K562 (cell line): ENCODE measurements around the gene VPS37D. TPM values are rescaled to one million over a fixed set of nuclear protein-coding genes. Genes with fewer than 3 reads are reported as not detected.

ENCODE experiments used
- CBFA2T2 ChIP-seq: fragments of 450-650 bp; conservative IDR thresholded peaks from 2 replicates; pipeline ENCODE4 v1.6.1; 2017; ENCODE audit warnings: mild to moderate bottlenecking
- CHD4 ChIP-seq: fragments of 200-600 bp; sonication (generic); IDR thresholded peaks from 3 replicates; pipeline ENCODE4 v1.6.1; 2012; ENCODE audit warnings: low read depth, mild to moderate bottlenecking, mixed read lengths, low read length, inconsistent platforms; ENCODE audit not compliant: insufficient read depth, insufficient replicate concordance, poor library complexity, severe bottlenecking
- CSDE1 ChIP-seq, 2 experiments: fragments of 450-650 bp; IDR thresholded peaks; 2 replicates each; pipeline ENCODE4 v1.6.1; 2016; ENCODE audit warnings: mild to moderate bottlenecking in 1 of 2
- ERF ChIP-seq: fragments of 450-650 bp; formaldehyde crosslinking; IDR thresholded peaks from 2 replicates; pipeline ENCODE4 v1.4.0; 2020; ENCODE audit warnings: mild to moderate bottlenecking, mixed read lengths
- HMGXB4 ChIP-seq: sonication (generic); formaldehyde crosslinking; IDR thresholded peaks from 2 replicates; pipeline ENCODE4 v1.8.1; 2023; ENCODE audit warnings: mild to moderate bottlenecking, missing genetic modification reagents
- ID3 ChIP-seq, 2 experiments: fragments of 250-450 bp in 1 of 2; fragments of 450-650 bp in 1 of 2; sonication (Bioruptor Pico) in 1 of 2; IDR thresholded peaks; 2 replicates each; pipeline versions ENCODE4 v1.6.1 to v1.8.0; 2016 to 2021; ENCODE audit warnings: mild to moderate bottlenecking in 2 of 2, moderate library complexity in 2 of 2, missing compliant biosample characterization in 1 of 2, missing genetic modification characterization in 1 of 2
- KDM2B ChIP-seq: fragments of 250-450 bp; sonication (Bioruptor Pico); IDR thresholded peaks from 2 replicates; pipeline ENCODE4 v1.8.0; 2021; ENCODE audit warnings: mild to moderate bottlenecking, moderate library complexity
- KLF16 ChIP-seq: IDR thresholded peaks from 2 replicates; pipeline ENCODE4 v1.6.1; 2016; ENCODE audit warnings: antibody characterized with exemption
- L3MBTL2 ChIP-seq: fragments of 450-650 bp; IDR thresholded peaks from 2 replicates; pipeline ENCODE4 v1.6.1; 2016; ENCODE audit warnings: mild to moderate bottlenecking, moderate library complexity
- NR1H2 ChIP-seq: sonication (generic); formaldehyde crosslinking; IDR thresholded peaks from 2 replicates; pipeline ENCODE4 v1.4.0; 2020; ENCODE audit warnings: mild to moderate bottlenecking, missing genetic modification reagents
- PKNOX1 ChIP-seq: fragments of 450-650 bp; IDR thresholded peaks from 2 replicates; pipeline ENCODE4 v1.6.1; 2016
- RBM25 ChIP-seq: fragments of 200-400 bp; formaldehyde crosslinking; IDR thresholded peaks from 2 replicates; pipeline ENCODE4 v1.6.1; 2018; ENCODE audit warnings: low read length, low read depth, moderate library complexity; ENCODE audit not compliant: severe bottlenecking
- SOX6 ChIP-seq: fragments of 450-650 bp; IDR thresholded peaks from 2 replicates; pipeline ENCODE4 v1.6.1; 2014; ENCODE audit warnings: mild to moderate bottlenecking
- SP2 ChIP-seq: IDR thresholded peaks from 2 replicates; pipeline ENCODE4 v1.6.1; 2011; ENCODE audit warnings: mild to moderate bottlenecking, low read depth, low read length, moderate library complexity; ENCODE audit not compliant: poor library complexity, severe bottlenecking; ENCODE audit errors: extremely low read depth
- TCFL5 ChIP-seq: fragments of 250-450 bp; sonication (Bioruptor Pico); conservative IDR thresholded peaks from 2 replicates; pipeline ENCODE4 v1.6.1; 2021; ENCODE audit warnings: mild to moderate bottlenecking, moderate library complexity, matching md5 sums
- TEAD1 ChIP-seq, 2 experiments: fragments of 450-650 bp in 1 of 2; sonication (generic) in 1 of 2; formaldehyde crosslinking; IDR thresholded peaks; 2 replicates each; pipeline versions ENCODE4 v1.4.0 to v1.8.0; 2020 to 2022; ENCODE audit warnings: mild to moderate bottlenecking in 2 of 2, missing genetic modification reagents in 1 of 2
- TSC22D4 ChIP-seq: fragments of 450-650 bp; IDR thresholded peaks from 2 replicates; pipeline ENCODE4 v1.6.1; 2016; ENCODE audit warnings: missing genetic modification characterization, missing biosample characterization, control low read depth
- ZBTB7A ChIP-seq: IDR thresholded peaks from 2 replicates; pipeline ENCODE4 v1.6.1; 2011; ENCODE audit warnings: low read depth, mild to moderate bottlenecking, low read length, moderate library complexity, borderline replicate concordance; ENCODE audit not compliant: control insufficient read depth
- ZNF184 ChIP-seq: sonication (generic); formaldehyde crosslinking; IDR thresholded peaks from 2 replicates; pipeline ENCODE4 v1.5.0; 2020; ENCODE audit warnings: missing genetic modification reagents
- ZNF408 ChIP-seq: fragments of 250-450 bp; sonication (Bioruptor Pico); IDR thresholded peaks from 2 replicates; pipeline ENCODE4 v1.4.0; 2020; ENCODE audit warnings: low read depth, mild to moderate bottlenecking, moderate library complexity
- ZNF639 ChIP-seq, 2 experiments: fragments of 200-800 bp in 1 of 2; sonication (Bioruptor generic) in 1 of 2; sonication (generic) in 1 of 2; formaldehyde crosslinking in 1 of 2; IDR thresholded peaks in 1 of 2; conservative IDR thresholded peaks in 1 of 2; 2 replicates each; pipeline versions ENCODE4 v1.5.0 to v1.6.1; 2016 to 2020; ENCODE audit warnings: missing compliant biosample characterization in 1 of 2, missing genetic modification characterization in 1 of 2, missing genetic modification reagents in 1 of 2
- ZNF764 ChIP-seq: fragments of 250-450 bp; sonication (Bioruptor Pico); IDR thresholded peaks from 2 replicates; pipeline ENCODE4 v1.4.0; 2020; ENCODE audit warnings: low read depth, mild to moderate bottlenecking, moderate library complexity
- polyA plus RNA-seq, 8 experiments: library from polyadenylated mRNA; depleted of rRNA in 4 of 8; stranded (reverse) in 5 of 8; unstranded in 3 of 8; fragments of >200 nt; fragmentation: Nextera tagmentation in 2 of 8; fragmentation: Illumina TruSeq in 1 of 8; extraction: Ambion mirVana in 2 of 8; extraction: Trizol in 1 of 8; gene quantifications; 2 replicates each; pipeline versions ENCODE4 v1.2.1 to v1.2.3, GENCODE V29; 2011 to 2014; ENCODE audit warnings: inconsistent platforms in 1 of 8, missing spikeins in 1 of 8
- total RNA-seq, 7 experiments: library from RNA; depleted of rRNA in 6 of 7; stranded (reverse); fragments of >200 nt in 6 of 7; fragmentation: Illumina TruSeq in 2 of 7; extraction: Trizol in 2 of 7; gene quantifications; 2 replicates each; pipeline versions ENCODE4 v1.2.1 to v1.2.3, GENCODE V29; 2011 to 2021; ENCODE audit warnings: low replicate concordance in 1 of 7

The VPS37D gene
- total and polyA plus RNA-seq, 9 of the 15 experiments (the other 6 are each of a cell fraction or from before 2014, with no cell fraction given), result 0.25 to 2.3 (median 1.0) TPM; not detected in 3

- TF ChIP-seq TEAD1 (CRISPR knock-in tag; IDR thresholded peaks at IDR 0.05) (no peak), ZNF764 (CRISPR knock-in tag) (no peak), ZNF408 (CRISPR knock-in tag) (no peak), CSDE1 (IDR thresholded peaks at IDR 0.05) (no peak), CBFA2T2 (no peak), ZNF639 (CRISPR knock-in tag; conservative IDR thresholded peaks at IDR 0.05 in 1 of 2, IDR thresholded peaks at IDR 0.05 in 1 of 2) (no peak), KDM2B (peak; percentile 27; the same call in 1 of the 2 replicates), HMGXB4 (no peak), TSC22D4 (tag) (no peak), ERF (CRISPR knock-in tag) (0 out of 2 replicates have a peak, but pooled peaks have one; percentile 34), ZNF184 (CRISPR knock-in tag) (no peak), ID3 (CRISPR knock-in tag; IDR thresholded peaks at IDR 0.05) (no peak), ID3 (tag; IDR thresholded peaks at IDR 0.05) (no peak; the same call in 1 of the 2 replicates), L3MBTL2 (peak; percentile 78; the same call in 1 of the 2 replicates), TCFL5 (CRISPR knock-in tag) (no peak), SOX6 (no peak), PKNOX1 (no peak), RBM25 (no peak), SP2 (no peak), NR1H2 (CRISPR knock-in tag) (no peak), ZBTB7A (peak; percentile 81), CHD4 (no peak), KLF16 (no peak)
These were observed 51.5 kb downstream of the VPS37D start, which contains the start of gene STX1A (continued) for GRCh38 chr7:73718905-73719805.
